ENCODE results near the gene NELFA. TPM values are rescaled to one million over a fixed set of nuclear protein-coding genes. Genes with fewer than 3 reads are reported as not detected.

NELFA gene
- total and polyA plus RNA-seq, 2 experiments from 2014 or later: 54.4 to 71.4 TPM

- Histone ChIP-seq H3K4me1 (ENCODE audit: low read depth) (no peaks in the 10 kb centered on the region), H3K27ac (no peak overlapping the region), H3K36me3 (peaks cover 22% of the 10 kb centered on the region), H3K27me3 (no peaks in the 10 kb centered on the region), H3K4me3 (no peak overlapping the region), H3K9me3 (ENCODE audit: low read depth) (no peaks in the 10 kb centered on the region)
- TF ChIP-seq, protein P1, sequence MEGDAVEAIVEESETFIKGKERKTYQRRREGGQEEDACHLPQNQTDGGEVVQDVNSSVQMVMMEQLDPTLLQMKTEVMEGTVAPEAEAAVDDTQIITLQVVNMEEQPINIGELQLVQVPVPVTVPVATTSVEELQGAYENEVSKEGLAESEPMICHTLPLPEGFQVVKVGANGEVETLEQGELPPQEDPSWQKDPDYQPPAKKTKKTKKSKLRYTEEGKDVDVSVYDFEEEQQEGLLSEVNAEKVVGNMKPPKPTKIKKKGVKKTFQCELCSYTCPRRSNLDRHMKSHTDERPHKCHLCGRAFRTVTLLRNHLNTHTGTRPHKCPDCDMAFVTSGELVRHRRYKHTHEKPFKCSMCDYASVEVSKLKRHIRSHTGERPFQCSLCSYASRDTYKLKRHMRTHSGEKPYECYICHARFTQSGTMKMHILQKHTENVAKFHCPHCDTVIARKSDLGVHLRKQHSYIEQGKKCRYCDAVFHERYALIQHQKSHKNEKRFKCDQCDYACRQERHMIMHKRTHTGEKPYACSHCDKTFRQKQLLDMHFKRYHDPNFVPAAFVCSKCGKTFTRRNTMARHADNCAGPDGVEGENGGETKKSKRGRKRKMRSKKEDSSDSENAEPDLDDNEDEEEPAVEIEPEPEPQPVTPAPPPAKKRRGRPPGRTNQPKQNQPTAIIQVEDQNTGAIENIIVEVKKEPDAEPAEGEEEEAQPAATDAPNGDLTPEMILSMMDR (IDR thresholded peaks at IDR 0.05; ENCODE audit: low read depth, low read length): no peak
- DNase-seq (ENCODE audit: low read depth in 1 of 2, low spot score in 1 of 2): no peak
Measured at GRCh38 chr4:1937550-1937949, 71.2 kb downstream of the NELFA start.

- Histone ChIP-seq H3K9me3 (ENCODE audit: low read depth) (no peaks in the 10 kb centered on the region), H3K36me3 (peaks cover 26% of the 10 kb centered on the region), H3K27me3 (no peaks in the 10 kb centered on the region), H3K4me1 (ENCODE audit: low read depth) (no peaks in the 10 kb centered on the region), H3K27ac (no peak overlapping the region), H3K4me3 (no peak overlapping the region)
- TF ChIP-seq, protein P1 (IDR thresholded peaks at IDR 0.05; ENCODE audit: low read depth, low read length): no peak
- no peak for DNase-seq (ENCODE audit: low read depth in 1 of 2, low spot score in 1 of 2)
Measured at GRCh38 chr4:1933700-1934099, 75.1 kb downstream of the NELFA start.

- no peak for DNase-seq (ENCODE audit: low read depth in 1 of 2, low spot score in 1 of 2)
- H3K4me3 ChIP-seq: no peak overlapping the region
- TF ChIP-seq, protein P1 (IDR thresholded peaks at IDR 0.05; ENCODE audit: low read depth, low read length): no peak
- peaks cover 27% of the 10 kb centered on the region for H3K36me3 ChIP-seq
- H3K9me3 ChIP-seq (ENCODE audit: low read depth): no peaks in the 10 kb centered on the region
- no peaks in the 10 kb centered on the region for H3K27me3 ChIP-seq
- no peak overlapping the region for H3K27ac ChIP-seq
- no peaks in the 10 kb centered on the region for H3K4me1 ChIP-seq (ENCODE audit: low read depth)
Measured at GRCh38 chr4:1932736-1933135, 76.0 kb downstream of the NELFA start.

Other genes with a start within 250 kb of the NELFA start
- 44.3 and 47.3 TPM in 2 replicates for gene FGFR3, start 215.7 kb downstream of the NELFA start, total RNA-seq
- gene FGFR3, start 215.7 kb downstream of the NELFA start, polyA plus RNA-seq: 39.2 and 40.9 TPM in 2 replicates
- gene LETM1, start 152.8 kb downstream of the NELFA start, total RNA-seq: 53.3 and 61.5 TPM in 2 replicates
- gene LETM1, start 152.8 kb downstream of the NELFA start, polyA plus RNA-seq: 22.5 and 23.3 TPM in 2 replicates
- gene NSD2, start 137.6 kb downstream of the NELFA start, total RNA-seq: 49.8 and 91.3 TPM in 2 replicates
- gene NSD2, start 137.6 kb downstream of the NELFA start, polyA plus RNA-seq: 49.0 and 84.6 TPM in 2 replicates
- 14.6 and 20.9 TPM in 2 replicates for gene NAT8L, start 50.4 kb upstream of the NELFA start, total RNA-seq
- 5.5 and 6.6 TPM in 2 replicates for gene NAT8L, start 50.4 kb upstream of the NELFA start, polyA plus RNA-seq
- gene HAUS3, start 233.1 kb upstream of the NELFA start, total RNA-seq: 9.2 and 15.2 TPM in 2 replicates
- 16.3 and 19.4 TPM in 2 replicates for gene HAUS3, start 233.1 kb upstream of the NELFA start, polyA plus RNA-seq
- 5.2 and 6.9 TPM in 2 replicates for gene POLN, start 233.1 kb upstream of the NELFA start, total RNA-seq
- 8.5 and 9.0 TPM in 2 replicates for gene POLN, start 233.1 kb upstream of the NELFA start, polyA plus RNA-seq